Measurements from ENCODE around the gene CCNH. TPM values are rescaled to one million over a fixed set of nuclear protein-coding genes. Genes with fewer than 3 reads are reported as not detected.

CCNH gene
- total RNA-seq, 1 donor from 2014 or later, result 184 TPM

DNA sequence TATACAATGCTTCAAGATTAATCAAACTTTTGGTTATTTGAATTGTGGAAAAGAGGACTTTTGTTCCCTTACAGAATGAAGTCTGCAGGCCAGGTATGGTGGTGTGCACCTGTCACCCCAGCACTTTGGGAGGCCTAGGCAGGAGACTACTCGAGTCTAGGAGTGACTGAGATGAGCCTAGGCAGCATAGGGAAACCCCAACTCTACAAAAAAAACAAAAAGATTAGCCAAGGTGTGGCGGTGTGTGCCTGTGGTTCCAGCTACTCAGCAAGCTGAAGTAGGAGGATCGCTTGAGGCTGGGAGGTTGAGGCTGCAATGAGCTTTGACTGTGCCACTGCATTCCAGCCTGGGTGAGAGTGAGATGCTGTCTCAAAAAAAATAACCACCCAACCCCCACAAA lies 9.3 kb downstream of the CCNH start:
- no peak for DNase-seq

DNA sequence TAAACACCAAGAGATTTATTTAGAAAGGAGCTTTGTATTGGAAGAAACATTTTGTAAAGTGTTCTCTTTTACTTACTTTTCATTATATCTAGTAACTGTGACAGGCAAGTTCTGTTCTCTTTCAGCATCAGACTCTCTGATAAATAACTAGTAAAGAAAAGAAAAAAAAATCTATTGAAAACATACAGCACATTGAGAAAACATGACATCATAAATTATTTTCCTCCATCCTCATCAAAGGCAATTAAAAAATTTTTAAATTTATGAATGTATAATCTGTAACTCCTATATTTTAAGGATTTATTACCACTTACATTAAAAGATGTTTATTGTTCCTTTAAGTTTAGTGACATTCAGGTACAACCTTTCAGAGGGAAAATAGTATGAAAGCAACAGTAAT lies 11.1 kb downstream of the CCNH start:
- DNase-seq, result no peak

- DNase-seq, result no peak
Measured at GRCh38 chr5:87400305-87400899, 12.3 kb downstream of the CCNH start.

GRCh38 chr5:87399720-87400119 lies 13.0 kb downstream of the CCNH start:
- no peak for DNase-seq

DNA sequence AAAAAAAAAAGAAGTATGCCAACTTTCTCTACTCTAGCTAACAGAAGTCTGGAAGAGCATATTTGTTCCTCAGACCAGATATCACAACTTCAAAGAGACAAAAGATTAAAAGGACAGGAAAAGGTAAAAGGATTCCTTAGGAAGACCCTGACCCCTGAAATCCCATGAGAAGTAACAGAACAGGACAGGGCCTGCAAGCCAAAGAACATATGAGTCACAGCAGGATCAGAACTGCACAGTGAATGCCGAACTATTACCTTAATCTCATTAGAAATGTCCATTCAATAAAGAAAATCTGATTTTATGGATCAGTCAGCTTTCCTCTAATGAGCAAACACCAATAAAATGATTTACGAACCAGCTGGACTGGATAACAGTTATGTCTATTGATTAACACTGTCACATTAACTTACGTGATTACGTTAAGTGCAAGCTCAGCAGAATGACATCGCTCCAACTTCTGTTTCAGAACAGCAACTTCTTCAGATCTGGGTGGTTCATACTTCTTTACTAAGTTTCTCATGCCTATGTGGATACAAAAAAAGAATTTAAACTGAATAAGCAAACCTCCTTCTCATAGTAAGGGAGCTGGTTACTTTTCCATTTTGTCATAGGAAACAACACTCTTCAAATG lies 13.6 kb downstream of the CCNH start:
- DNase-seq, result no peak

DNA sequence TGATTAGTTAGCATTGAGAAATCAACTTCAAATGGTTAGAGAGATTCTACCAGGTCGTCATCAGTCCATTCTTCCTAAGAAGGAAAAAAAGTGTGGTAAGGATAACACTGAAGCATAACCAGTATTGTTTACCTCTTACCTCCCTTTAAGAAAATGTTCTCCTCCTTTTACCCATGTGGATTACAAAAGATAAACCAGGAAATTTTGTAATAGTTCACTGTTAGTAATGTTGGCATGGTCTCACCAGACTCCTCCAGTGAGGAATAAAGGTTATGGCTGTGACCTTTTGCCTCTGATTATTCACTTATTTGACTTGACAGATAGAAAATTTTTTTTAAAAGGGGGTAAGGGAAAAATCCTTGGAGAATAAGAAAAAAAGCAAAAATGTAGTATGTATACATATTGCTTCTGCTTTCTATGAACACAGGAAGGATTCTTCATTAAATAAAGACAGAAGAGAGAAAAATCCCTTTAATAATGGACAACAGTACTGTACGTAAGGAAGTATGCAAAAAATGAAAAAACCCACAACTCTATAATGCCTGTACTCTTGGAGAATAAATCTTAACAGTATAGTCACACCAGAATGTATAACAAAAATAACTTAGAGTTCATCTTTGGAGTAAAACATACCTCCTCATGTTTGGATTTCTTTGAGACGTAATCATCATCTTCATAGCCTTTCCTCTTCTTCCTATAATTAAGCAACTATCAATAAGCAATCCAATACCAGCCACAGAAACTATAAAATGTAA lies 18.1 kb downstream of the CCNH start:
- DNase-seq, result no peak

- DNase-seq, result no peak
Measured at GRCh38 chr5:87393331-87393730, 19.4 kb downstream of the CCNH start.

- DNase-seq, result no peak
Measured at GRCh38 chr5:87392801-87393200, 19.9 kb downstream of the CCNH start.

DNA sequence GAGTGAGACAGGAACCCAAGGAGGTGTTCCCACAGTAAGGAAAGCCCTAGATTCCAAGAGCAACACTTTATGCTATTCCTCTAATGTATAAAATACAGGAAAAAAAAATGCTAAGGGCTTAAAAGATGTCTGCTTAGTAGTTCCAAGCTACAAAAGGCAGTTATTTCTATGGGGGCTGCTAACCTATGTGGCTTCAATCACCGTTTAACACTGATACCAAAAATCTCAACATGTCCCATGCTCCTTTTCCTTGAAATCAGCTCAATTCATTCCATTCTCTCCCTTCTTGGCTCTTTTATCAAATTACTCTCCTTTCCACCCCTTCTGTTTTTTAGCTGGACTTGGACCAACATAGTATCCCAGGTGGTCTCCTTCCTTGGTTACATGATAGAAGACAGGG lies 20.6 kb downstream of the CCNH start:
- no peak for DNase-seq

DNA sequence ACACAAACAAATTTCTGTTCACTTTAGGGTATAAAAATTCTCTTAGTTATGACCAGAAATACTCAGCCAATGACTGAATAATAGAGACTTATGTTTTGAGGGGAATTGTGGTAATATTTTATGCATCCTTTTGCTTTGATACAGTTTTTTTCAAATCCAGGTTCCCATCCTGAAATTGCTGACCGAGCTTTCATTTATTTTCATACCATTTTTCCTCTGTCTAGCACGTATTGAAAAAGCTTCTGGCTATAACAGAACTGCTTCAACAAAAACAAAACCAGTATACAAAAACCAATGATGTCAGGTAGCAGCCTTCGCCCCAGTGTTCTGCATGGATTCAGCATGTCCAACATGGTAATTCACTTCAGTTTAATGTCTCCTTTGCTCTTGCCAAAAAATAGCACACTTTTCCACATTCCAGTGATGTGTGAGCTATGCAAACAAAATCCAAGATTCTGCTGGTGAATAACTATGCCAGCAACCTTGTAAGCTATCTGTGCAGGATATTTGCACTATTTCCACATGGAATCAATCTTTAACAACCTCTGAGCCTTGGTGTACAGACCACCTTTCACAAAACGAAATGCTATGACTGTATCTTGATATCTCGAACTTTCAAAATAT lies 22.0 kb downstream of the CCNH start:
- no peak for DNase-seq

- no peak for DNase-seq
Measured at GRCh38 chr5:87390075-87390474, 22.7 kb downstream of the CCNH start.

DNA sequence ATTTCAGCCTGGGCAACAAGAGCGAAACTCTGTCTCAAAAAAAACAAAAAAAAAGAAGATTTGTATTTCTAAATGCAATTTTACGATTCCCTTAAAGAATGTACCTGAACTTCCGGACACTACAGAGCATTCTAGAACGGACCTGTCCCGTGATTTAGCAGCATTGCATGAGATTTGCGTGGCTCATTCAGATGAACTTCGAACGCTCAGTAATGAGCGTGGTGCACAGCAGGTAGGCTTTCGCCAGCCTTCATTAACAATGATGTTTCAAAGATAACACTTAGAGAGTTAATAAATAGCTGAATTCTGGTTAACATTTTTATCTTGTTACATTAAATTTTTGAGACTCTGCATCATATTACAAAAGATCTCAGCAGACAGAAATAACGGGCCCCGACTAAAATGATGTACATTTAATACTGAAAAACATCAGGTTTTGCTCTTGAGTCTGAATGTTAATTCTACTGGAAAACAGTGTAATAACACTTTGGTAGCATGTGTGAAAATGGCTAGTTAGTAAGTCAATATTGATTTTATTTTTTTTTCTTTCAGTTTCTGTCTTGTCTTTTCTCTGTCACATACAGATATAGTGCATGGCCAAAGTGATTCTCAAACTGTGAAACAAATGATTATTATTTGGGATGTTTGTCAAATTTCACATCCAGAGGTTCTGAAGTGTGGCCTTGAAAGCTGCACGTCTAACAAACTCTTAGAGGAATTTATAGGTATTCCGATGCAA lies 23.3 kb downstream of the CCNH start:
- DNase-seq, result no peak

GRCh38 chr5:87388129-87388528 lies 24.6 kb downstream of the CCNH start:
- DNase-seq, result no peak

DNA sequence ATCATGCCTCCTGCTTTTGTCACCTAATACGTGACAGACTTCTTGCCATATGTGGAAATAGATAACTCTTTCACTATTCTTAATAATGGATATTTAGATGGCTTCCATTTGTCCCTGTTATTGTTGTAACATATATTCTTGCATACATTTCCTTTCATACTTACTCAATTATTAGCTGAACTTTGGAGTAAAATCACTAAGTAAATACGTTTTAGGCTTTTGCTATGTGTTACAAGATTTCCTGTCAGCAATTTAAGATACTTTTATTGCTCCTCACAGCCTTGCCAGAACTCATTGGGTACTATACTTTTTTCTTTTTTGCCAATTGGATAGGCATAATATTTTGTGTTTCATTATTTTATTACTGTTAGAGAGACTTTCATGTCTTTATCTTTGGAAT lies 26.9 kb downstream of the CCNH start:
- no peak for DNase-seq

DNA sequence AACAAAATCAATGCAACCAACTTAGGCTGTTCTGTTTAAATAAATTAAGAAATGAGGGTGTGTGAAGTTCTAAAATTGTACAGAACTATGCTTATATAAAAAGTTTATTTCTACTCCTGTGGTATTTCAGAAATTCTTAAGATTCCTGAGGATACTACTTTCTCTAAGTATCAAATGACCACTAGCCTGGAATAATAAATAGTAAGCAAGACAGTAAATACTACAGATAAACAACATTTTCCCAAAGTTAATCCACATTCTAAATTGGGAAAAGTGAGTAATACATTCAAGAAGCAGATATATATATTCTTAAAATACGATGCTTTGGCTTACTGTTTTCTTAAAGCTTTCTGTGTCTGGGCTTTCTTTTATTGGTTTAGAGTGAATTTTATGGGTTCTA lies 29.5 kb downstream of the CCNH start:
- no peak for DNase-seq

DNA sequence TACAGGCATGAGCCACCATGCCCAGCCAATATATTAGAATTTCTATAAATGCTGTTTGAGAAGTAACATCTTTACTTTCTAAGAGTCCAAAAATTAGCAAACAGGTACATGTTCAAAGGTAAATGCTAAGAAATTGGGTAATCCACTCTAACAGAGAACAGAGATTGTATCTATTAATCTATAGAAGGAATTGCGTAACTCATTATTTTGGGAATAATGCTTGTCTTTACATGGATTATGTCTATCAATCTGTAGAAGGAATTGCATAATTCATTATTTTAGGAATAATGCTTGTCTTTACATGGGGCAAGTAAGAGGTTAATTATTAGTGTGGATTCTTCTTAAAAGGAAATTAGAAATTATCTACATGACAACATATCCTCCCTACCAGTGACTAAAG lies 30.5 kb downstream of the CCNH start:
- no peak for DNase-seq

DNA sequence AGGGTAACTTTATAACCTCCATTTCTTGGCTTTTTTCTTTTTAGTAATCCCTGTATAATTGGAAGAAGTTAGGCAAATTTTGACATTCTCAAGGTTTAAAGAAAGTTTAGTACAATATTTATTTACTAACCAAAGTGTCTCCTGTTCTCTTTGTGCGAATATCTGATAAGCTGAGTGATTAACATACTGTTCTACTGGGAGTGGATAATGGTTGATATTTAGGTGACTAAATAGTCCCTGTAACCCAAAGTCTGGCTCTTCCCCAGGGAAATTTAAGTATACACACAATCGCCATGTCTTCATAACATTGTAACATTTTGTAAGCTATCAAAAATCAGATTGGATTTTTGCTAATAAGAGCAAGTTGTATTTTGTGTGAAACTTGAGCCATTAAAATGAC lies 40.0 kb downstream of the CCNH start:
- DNase-seq, result no peak

DNA sequence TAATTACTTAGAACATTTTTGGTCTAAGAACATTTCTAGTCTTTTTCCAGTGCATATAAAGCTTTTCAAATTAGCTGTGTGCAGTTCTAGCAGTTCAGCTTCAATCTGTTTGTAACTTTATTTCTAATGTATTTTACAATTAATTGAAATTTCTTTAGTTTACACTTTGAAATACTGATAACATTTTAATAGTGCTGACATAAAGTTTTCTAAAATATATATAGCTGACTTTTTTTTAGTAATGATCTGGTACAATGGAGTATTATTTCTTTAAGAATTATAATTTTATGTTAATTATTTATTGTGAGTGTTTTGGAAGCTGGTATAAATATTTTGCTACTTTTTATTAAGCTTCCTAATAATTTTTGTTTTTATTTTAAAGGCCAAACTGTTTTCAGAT lies 43.3 kb downstream of the CCNH start:
- DNase-seq, result no peak

- DNase-seq, result no peak
Measured at GRCh38 chr5:87368601-87369000, 44.1 kb downstream of the CCNH start.

DNA sequence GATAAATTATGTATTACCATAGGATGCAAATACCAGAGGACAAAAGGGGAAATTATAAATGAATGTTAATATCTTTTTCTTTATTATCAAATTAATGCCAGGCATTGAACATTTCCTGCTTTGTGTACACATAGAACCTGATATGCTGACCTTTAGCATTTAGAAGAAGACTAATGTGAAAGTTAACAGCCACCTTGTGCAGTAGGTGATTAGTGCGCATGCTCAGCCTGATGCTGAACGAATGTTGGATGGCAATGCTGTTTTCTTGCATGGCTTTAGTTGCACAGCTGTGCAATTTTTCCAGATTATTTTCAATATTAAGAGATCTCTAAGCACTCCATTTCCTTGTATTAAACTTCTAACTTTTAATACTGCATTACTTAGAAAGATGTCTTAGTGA lies 45.5 kb downstream of the CCNH start:
- no peak for DNase-seq

- DNase-seq, result no peak
Measured at GRCh38 chr5:87361536-87362213, 51.1 kb downstream of the CCNH start.

DNA sequence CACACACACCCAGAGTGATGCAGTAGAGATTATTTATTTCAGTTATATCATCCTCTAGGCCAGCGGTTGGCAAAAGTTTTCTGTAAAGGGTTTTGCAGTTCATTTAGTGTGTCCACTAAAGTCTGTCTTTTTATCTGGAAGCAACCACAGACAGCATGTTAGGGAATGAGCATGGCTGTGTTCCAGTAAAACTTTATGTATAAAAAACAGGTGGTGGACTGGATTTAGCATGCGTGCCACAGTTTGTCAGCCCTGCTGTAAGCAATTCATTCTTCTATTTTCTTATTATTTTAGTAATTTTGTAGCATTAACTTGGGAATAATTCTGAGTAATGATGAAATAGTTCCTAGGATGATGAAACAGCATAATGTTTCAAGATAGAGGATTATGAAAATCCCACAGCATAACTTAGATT lies 51.7 kb downstream of the CCNH start:
- no peak for DNase-seq
